HG03520 (cell line): ENCODE measurements around the gene CFL2.
A peak's percentile ranks its signal among the peaks of the same experiment; 100 is the strongest.
"Not testable (repeated sequence)": the region's sequence is repeated elsewhere in the genome, so short reads cannot be mapped to it uniquely, and the experiment has no call there.

ENCODE experiments used
- ATAC-seq: cut with Tn5 transposase; IDR thresholded peaks from one replicate; pipeline ENCODE4 v1.9.1; 2021; ENCODE audit warnings: mild to moderate bottlenecking, moderate library complexity; ENCODE audit not compliant: unreplicated experiment

Gene CFL2

DNA sequence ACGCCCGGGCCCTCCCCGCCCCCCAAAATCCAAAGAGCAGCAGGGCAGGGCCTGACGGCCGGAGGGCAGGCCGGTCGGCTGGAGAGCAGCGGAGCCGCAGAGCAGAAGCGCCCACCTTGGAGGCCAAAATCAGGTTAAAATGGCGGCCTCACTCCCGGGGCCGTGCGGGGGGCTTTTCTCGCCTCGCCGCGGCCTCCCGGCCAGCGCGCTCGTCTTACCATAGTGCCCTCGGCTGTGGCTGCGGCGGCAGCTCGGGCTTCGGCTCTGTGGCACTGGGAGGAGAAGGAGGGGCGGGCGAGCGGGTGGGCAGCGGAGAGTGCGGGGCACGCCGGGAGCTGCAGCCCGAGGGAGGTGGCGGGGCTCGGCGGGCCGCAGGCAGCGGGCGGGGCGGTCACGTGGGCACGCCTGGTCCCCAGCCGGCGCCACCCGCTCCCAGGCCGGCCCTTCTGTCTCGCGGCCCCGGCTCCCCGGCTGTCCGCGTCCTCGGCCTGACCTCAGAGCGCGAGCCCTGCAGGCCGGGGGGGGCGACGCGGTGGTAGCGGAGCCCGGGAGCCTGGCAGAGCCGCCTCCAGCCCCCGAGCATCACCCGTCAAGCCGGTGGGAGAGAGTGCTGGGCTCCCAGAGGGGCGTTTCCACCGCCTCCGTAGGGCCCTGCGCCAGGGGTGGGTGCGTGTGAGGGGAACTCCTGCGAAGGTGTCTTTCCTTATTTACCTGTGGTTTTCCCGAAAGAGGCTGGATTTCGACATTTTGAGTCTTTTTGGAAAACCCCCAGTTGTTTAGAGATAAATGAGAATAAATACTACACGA lies at the start of gene CFL2:
Gene CFL2, minus strand, starts transcription at position 274 of the 807 bp plus-strand sequence. Its CDS starts 53 bp downstream, at position 221.
- peak; percentile 79 for ATAC-seq

DNA sequence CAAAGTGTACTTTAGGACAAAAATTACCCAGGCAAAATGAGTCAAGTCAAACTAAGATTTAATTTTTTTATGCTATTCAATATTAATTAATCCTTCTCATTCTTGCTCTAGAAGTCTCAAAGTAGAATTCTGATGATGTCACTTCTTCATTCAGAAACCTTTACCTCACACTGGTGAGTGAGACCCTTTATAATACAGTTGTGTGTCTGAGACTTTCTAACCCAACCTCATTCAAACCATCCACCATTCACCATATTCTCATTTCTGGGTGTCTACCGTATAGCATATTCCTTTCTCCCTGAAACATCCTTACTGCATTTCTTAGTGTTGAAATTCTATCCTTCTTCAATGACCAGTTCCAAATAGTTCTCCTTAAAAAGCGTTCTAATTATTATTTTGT lies 40.8 kb upstream of the CFL2 start:
- no peak for ATAC-seq

DNA sequence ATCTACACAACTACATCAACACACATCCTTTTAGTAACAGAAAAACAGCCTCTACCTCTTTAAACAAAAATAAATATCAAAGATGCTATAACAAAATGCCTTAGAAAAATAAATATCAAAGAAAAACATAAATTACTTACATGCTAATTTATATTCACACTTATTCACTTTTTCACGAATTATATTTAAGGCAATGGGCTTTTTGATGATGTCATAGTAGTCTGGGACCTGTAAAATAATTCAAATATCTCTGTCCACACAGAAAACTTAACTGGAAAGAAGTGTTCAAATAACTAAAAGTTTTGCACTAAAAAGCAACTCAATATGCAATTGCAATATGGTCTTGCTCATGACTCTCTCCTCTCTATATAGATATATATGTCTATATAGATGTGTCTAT lies 40.3 kb upstream of the CFL2 start:
- ATAC-seq, result no peak

DNA sequence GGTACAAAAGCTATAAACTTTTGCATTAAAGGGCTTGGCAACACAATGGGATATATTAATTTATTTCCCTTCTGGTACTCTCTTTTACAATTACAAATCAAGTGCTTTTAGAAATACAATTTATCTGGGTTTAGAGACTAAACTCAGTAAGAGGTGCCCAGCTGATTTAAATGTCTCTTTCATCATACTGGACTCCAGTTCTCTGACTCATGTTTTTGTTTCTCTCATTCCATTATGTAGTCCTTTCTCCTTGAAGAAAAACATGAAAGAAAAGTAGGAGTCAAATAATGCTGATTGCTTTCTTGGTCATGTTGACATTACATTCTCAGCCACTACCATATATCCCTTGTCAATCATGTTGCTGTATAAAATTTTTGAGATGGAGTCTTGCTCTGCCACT lies 36.3 kb upstream of the CFL2 start:
- ATAC-seq, result no peak

DNA sequence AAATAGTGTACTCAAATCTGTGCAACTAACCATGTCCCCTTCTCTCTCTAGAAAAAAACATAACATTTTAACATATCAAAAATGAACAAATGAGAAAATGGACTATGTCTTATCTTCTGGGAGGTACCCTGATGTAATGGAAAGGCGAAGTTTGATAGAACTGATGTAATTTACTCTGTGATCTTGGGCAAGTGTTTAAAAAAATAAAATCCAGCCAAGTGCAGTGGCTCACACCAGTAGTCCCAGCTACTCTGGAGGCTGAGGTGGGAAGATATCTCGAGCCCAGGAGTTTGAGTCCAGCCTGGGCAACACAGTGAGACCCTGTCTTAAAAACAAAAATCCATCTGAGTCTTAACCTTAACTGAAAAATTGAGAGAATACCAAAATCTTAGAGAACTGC lies 35.8 kb upstream of the CFL2 start:
- ATAC-seq, result no peak

DNA sequence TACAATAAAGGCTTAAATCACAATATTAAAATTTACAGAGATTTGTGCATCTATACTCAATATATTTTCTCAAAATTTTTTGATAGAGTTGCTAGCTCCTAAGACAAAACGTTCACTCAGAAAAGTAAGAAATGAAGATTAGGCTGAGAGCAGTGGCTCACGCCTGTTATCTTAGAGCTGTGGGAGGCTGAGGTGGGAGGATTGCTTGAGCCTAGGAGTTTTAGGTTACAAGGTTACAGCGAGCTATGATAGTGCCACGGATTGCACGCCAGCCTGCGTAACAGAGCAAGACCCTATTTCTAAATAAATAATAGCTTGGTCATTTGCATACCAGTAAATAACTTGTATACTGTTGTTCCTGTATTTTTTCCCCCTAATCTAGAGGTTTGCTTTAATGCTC lies 35.0 kb upstream of the CFL2 start:
- ATAC-seq, result no peak

DNA sequence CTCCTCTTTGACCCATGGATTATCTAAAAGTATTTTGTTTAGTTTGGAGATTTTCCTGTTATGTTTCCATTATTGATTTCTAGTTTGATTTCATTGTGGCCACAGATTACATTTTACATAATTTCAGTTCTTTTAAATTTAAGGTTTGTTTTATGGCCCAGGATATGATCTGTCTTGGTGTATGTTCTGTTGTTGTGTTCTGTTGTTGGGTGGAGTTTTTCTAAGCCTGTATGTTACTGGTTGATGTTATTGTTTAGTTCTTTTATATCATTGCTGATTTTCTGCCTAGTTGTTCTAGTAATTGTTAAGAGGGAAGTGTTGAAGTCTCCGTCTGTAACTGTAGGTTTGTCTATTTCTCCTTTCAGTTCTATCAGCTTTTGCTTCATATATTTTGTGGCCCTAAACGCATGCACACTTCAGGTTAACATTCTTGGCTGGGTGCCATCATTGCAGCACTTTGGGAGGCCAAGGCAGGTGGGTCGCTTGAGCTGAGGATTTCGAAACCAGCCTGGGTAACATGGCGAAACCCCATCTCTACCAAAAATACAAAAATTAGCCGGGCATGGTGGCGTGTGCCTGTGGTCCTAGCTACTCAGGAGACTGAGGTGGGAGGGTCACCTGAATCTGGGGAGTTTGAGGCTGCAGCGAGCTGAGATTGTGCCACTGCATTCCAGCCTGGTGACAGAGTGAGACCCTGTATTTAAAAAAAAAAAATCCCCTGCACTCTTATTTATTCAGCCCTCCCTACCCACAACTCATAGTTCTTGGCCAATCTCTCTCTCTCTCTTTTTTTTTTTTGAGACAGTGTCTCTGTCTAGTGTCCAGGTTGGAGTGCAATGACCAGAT lies 28.1 kb upstream of the CFL2 start:
- no peak for ATAC-seq

DNA sequence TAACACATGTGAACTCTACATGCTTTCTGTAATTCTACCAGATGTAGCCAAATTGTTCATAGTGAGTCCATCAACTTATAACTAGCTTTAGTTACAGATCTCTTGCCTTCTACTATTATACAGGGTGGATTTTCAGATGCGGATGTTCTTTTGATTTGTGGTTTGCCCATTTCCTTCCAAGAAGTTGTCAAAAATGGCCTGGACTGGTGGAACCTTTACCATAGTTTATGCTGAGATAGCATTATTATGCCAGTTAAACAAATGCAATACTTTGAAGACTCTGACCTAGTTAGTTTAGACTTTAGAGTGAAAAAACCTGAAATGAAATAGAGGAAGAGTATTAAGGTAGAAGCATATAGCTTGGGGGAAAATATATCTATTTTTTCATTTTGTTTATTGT lies 27.4 kb upstream of the CFL2 start:
- no peak for ATAC-seq

DNA sequence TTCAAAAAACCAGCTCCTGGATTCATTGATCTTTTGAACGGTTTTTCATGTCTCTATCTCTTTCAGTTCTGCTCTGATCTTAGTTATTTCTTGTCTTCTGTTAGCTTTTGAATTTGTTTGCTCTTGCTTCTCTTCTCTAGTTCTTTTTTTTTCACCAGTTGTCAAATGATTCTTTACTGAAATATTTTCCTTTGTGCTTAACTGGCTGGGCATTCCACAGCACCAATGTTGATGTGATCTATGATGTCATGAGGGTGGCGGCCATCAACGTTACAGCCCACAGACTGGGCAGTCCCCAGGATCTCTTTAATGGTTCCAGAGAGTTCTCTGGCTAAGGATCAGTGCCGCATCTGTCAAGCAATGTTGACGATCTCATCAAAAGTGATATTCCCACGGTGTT lies 25.7 kb upstream of the CFL2 start:
- not testable (repeated sequence) for ATAC-seq

DNA sequence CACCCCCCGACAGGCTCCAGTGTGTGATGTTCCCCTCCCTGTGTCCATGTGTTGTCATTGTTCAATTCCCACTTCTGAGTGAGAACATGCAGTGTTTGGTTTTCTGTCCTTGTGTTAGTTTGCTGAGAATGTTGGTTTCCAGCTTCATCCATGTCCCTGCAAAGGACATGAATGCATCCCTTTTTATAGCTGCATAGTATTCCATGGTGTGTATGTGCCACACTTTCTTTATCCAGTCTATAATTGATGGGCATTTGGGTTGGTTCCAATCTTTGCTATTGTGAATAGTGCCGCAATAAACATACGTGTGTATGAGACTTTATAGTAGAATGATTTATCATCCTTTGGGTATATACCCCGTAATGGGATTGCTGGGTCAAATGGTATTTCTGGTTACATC lies 22.7 kb upstream of the CFL2 start:
- not testable (repeated sequence) for ATAC-seq

DNA sequence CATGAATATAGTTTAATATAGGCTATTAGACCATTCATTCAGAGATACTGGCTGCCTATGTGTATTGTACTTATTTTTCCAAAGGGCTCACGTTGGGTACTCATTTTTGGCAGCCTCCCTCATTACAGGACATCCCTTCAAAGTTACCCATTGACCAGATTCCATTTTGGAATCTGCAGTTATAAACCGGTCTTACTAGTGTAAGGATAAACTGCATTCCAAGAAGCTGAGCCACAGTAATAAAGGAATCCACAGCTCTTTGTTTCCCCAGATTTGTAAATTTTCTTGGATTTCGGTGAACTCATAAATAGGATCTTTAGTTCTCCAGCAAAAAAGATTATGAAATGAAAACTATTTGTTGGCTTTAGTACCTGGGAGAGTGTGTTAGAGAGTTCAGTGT lies 18.9 kb upstream of the CFL2 start:
- ATAC-seq, result no peak

DNA sequence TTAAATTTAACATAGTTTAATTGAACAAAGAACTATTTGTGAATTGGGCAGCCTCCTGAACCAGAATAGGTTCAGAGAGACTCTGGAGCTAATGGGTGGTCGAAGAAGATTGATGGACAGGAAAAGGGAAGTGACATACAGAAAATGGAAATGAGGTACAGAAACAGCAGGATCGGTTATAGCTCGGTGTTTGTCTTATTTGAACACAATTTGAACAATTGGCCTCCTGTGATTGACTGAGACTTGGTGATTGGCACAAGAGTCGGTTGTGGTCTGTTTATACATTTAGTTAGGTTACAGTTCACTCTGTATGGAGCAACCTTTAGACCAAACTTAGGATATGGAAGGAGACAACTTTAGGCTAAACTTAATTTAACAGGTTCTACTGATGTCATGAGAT lies 18.4 kb upstream of the CFL2 start:
- no peak for ATAC-seq

DNA sequence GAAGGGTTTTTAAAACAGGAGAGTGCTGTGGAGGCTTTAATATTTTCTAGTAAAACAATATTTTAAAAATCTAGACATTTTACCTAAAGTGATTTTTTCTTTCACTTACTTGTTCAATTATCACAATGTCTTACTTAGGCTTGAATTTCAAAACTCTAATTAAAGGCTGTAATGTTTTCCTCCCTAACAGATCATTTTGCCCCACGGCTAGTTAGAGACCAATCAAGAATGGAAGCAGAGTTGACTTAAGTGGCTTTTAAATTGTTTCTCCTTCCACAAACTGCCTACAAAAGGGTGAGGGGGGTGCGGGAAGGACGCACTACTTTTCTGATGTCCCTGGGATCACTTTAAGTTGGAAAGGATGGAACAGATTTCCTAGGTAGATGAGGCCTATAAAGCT lies 9.5 kb upstream of the CFL2 start:
- no peak for ATAC-seq

DNA sequence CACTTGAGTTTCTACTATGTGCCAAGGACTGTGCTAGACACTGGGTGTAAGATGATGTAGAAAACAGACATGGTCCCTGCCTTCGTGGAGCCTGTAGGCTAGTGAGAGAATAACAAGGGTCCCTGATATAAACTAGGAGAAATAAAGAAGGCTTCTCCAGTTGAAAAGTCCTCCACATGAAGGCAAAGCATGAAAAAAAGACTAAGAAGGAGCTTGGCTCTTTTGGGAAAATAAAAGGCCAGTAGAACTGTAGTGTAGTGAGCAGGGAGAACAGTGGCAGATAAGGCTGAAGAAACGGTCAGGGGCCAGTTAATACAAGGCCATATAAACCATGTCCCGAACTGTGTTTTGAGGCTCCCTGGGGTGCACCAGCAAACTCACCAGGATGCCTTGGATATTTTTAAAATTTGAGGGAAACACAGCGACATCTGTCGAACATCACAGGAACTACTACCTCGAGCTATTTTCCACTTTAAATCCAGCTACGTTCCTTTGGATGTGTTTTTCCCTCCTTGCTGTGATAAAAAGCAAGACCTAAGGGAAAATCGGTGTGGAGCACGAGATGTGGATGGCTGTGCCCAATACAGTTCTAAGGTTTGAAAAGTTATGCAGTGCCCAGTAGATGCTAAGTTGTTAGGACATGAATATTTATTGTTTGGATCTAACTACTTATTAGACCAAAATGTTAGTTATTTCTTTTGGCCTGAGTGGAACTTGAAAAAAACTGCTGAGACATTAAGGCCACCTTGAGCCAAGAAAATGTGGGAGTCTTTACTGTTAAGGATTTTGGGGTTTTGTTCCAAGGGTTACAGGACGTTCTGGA lies 8.5 kb upstream of the CFL2 start:
- no peak for ATAC-seq

DNA sequence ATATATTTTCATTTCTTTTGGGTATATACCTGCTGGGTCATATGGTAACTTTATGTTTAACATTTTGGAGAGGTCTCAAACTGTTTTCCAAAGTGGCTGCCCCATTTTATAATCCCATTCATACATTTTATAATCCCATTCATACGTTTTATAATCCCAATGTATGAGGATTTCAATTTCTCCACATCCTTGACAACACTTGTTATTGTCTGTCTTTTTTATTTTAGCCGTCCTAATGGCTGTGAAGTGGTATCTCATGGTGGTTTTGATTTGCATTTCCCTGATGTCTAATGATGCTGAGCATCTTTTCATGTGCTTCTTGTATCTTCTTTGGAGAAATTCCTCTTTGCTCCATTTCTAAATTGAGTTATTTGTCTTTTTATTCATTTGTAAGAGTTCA lies 6.7 kb upstream of the CFL2 start:
- no peak for ATAC-seq

DNA sequence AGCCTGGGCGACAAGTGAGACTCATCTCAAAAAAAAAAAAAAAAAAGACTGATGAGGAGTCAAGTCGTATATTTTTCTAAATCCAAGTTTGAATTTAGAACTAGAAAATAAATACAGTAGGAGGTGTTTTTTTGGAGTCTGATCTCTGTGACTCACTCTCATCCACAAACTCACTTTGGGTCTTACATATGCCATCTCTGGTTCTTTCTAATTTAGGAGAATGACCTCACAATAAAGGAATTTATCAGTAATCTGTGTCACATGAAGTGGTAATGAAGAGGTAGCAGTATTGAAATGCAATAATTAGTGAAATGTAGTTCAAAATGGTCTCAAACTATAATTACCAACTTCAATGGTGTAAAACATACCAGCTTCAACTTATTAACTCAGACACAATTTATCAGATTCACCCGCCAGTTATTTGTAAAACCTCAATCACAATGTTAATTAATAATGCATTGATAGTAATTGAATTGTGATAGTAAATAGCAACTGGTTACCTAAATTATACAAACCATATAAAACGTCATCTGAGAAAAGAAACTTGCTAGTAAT lies 4.4 kb upstream of the CFL2 start:
- ATAC-seq, result no peak

DNA sequence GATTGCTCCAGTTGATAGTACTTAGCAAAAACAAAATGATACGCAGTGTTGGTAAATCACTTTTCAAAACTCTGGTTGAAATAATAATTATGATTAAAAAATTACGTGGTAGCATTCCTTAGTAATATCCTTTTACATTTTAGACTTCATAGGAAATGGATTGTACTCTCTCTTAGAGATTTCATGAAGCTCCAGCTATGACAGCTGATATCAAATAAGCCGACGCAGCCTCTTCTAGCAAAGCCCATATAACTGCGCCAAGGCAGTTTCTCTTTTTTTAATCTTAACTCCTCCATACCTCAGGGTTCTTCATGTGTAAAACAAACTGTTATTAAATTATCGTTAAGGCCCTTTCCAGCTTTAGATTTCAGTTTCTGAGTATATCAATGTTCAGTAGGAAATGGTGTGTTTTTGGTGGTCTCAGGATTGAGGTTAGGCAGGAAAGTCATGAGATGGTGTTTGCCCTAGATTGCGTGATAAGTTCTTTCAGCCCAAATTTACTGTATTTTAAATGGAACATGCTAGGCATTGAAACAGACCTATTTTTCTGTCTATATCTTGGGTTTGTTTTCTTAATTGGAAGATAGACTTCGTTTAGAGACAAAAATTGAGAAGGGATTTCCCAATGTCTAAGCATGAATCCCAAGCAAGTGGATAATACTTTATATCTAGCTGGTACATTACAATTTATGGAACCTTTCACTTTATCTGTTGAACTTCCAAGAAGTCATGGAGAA lies 902 bp upstream of the CFL2 start:
- no peak for ATAC-seq

DNA sequence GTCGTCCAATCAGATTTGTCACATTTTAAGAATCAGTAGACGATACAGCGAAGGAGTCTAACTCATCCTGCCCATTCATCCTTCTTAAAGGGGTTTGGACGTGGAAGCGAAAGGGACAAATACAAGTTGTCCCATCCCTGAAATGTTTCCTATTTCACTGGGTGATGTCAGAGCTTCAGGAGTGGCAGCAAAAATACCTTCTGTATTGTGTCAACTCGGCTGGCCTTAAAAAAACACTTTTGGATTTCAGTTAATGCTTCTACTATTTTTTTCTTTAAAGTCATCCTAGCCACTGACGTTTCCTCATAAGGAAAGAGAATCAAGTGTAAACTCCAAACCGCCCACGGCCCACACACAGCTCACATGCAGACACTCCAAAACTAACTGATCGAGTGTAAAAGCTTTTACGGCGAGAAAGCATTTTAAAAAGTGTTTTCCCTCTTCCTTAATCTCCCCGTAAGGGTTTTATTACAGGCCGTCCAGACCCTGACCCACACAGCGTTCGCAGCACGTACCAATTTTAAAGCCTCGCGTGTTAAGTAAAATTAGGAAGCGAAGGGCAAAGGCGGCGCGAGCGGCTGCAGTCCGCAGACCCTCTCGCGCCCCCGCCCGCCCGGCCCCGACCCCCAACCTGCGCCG lies 593 bp downstream of the CFL2 start:
- ATAC-seq, result no peak

DNA sequence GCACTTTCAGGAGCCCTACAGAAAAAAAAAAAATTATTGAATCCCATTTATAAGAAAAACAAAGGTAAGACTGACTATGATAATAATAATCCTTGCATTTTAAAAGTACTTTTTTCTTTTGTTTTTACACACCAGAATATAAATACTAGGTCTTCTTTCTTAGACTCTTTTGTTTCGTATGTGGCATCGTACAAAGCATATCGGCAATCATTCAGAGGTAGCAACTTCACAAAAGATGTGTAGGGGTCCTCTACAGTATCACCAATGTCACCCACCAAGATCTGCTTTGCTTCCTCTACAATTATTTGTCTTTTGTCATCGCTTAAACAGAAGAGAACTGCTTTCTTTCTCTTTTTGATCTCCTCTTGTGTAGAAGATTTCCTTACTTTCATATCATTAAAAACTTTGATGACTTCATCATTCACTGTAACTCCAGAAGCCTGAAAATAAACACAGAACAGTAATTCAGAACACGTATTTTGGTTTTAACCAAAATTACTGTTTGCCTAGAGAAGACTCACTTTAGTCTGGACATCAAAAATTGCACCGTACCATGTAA lies 1.2 kb downstream of the CFL2 start:
- ATAC-seq, result no peak
